Peyer's patch (tissue), 4 donors: ENCODE data around the gene NUMBL.

Experiments
- CTCF ChIP-seq, 6 experiments: fragments of 450-650 bp in 4 of 6; fragments of 200-600 bp in 2 of 6; sonication (generic) in 1 of 6; IDR thresholded peaks; one replicate each; pipeline ENCODE4 v1.5.1; 2017 to 2019; ENCODE audit warnings: antibody characterized with exemption in 6 of 6, mild to moderate bottlenecking in 3 of 6, moderate library complexity in 1 of 6
- POLR2A ChIP-seq, 2 donors: fragments of 450-650 bp; IDR thresholded peaks; one replicate each; pipeline ENCODE4 v1.5.1; 2017; ENCODE audit warnings: antibody characterized with exemption in 2 of 2, mild to moderate bottlenecking in 2 of 2, moderate library complexity in 2 of 2

- TF ChIP-seq CTCF (IDR thresholded peaks at IDR 0.05) (no peak), POLR2A (IDR thresholded peaks at IDR 0.05) (no peak)
Measured at GRCh38 chr19:40721140-40721486, 30.7 kb upstream of the NUMBL start.
